ENCODE data around the gene FGD6.

GRCh38 chr12:95181103-95181502, 36.2 kb downstream of the FGD6 start:
- no peak for TF ChIP-seq EP300 (IDR thresholded peaks at IDR 0.05)
- no peak for TF ChIP-seq CTCF (IDR thresholded peaks at IDR 0.05)
- TF ChIP-seq POLR2A (IDR thresholded peaks at IDR 0.05) = no peak
- TF ChIP-seq POLR2AphosphoS5 (IDR thresholded peaks at IDR 0.05) = no peak

Measured in sigmoid colon (tissue), 4 donors.